ENCODE data around the gene ZNF212. TPM values are rescaled to one million over a fixed set of nuclear protein-coding genes. Genes with fewer than 3 reads are reported as not detected.
A peak's percentile ranks its signal among the peaks of the same experiment; 100 is the strongest.

ZNF212 gene
- total RNA-seq, 6 experiments from 2014 or later, result 2.6 to 5.9 (median 4.7) TPM

- no peak for TF ChIP-seq POLR2A (IDR thresholded peaks at IDR 0.05)
- no peak for TF ChIP-seq CTCF (IDR thresholded peaks at IDR 0.05)
- intact Hi-C loops (cut with DNase I), result no loop called here
- H3K4me1 ChIP-seq, result peaks cover 0 to 13% (median 4%) of the 10 kb centered on the region in 4 donors
- H3K27ac ChIP-seq, result no peak overlapping the region
- DNase-seq, result no peak
- no peak overlapping the region for H3K4me3 ChIP-seq
- 100% methylated on average over 4 of the region's 6 CpGs for WGBS (ENCODE audit: insufficient coverage, low coverage, low lambda C conversion rate, missing lambda C conversion rate)
- H3K27me3 ChIP-seq, result no peaks in the 10 kb centered on the region
- ATAC-seq, result no peak
- H3K9me3 ChIP-seq, result no peaks in the 10 kb centered on the region
- peaks cover 0 to 60% (median 18%) of the 10 kb centered on the region in 4 donors for H3K36me3 ChIP-seq
Measured at GRCh38 chr7:149199234-149199995, 40.0 kb upstream of the ZNF212 start.

- Histone ChIP-seq H3K9me3 (no peaks in the 10 kb centered on the region), H3K36me3 (peaks cover 0 to 83% (median 27%) of the 10 kb centered on the region in 4 donors), H3K4me1 (no peaks in the 10 kb centered on the region), H3K27ac (no peak overlapping the region), H3K4me3 (no peak overlapping the region), H3K27me3 (no peaks in the 10 kb centered on the region)
- TF ChIP-seq POLR2A (IDR thresholded peaks at IDR 0.05) (no peak), CTCF (IDR thresholded peaks at IDR 0.05) (no peak)
- ATAC-seq (no peak), DNase-seq (no peak)
- 89% methylated on average over 5 of the region's 6 CpGs for WGBS (ENCODE audit: insufficient coverage, low coverage, low lambda C conversion rate, missing lambda C conversion rate)
- intact Hi-C loops (cut with DNase I), result no loop called here
Measured at GRCh38 chr7:149202831-149203231, 36.6 kb upstream of the ZNF212 start.

DNA sequence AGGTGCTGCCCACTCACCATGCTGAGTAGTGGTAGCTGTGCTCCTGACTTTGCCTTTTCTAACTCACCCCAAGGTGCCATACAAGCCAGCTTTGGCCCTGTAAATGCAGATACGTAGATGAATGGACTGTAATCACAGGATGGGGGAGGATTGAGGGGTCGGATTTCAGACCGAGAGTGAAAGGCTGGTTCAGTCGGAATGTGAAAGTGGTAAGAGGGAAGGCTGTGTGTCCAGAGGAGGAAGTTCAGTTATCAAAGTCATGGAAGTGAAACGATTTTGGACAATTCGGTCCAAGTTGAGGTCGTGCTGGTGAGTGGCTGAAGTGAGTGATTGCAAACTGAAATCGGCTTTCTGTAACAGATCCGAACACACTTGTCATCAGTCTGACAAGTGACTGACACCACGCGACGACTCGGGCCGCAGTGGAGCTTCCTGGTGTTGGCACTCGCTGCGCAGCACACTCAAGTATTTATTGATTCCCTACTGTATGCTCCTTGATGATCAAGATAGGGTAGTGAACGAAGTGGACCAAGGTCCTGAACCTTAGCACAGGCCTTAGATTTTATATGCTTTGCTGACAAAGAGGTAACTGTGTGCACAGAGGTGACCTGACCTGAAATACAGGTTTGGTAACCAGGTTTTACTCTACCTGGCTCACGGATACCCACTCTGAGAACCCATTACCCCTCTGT, 33.6 kb upstream of the ZNF212 start:
- WGBS (ENCODE audit: insufficient coverage, low coverage, low lambda C conversion rate, missing lambda C conversion rate), result 59% methylated on average over 12 of the region's 18 CpGs
- Histone ChIP-seq H3K27me3 (no peaks in the 10 kb centered on the region), H3K4me1 (no peaks in the 10 kb centered on the region), H3K27ac (no peak overlapping the region), H3K36me3 (peaks cover 0 to 81% (median 23%) of the 10 kb centered on the region in 4 donors), H3K4me3 (no peak overlapping the region), H3K9me3 (no peaks in the 10 kb centered on the region)
- no peak for DNase-seq
- TF ChIP-seq CTCF (IDR thresholded peaks at IDR 0.05) (no peak), POLR2A (IDR thresholded peaks at IDR 0.05) (no peak)
- peak in 1 of 4 donors; percentile 29 for ATAC-seq
- intact Hi-C loops (cut with DNase I), result no loop called here

DNA sequence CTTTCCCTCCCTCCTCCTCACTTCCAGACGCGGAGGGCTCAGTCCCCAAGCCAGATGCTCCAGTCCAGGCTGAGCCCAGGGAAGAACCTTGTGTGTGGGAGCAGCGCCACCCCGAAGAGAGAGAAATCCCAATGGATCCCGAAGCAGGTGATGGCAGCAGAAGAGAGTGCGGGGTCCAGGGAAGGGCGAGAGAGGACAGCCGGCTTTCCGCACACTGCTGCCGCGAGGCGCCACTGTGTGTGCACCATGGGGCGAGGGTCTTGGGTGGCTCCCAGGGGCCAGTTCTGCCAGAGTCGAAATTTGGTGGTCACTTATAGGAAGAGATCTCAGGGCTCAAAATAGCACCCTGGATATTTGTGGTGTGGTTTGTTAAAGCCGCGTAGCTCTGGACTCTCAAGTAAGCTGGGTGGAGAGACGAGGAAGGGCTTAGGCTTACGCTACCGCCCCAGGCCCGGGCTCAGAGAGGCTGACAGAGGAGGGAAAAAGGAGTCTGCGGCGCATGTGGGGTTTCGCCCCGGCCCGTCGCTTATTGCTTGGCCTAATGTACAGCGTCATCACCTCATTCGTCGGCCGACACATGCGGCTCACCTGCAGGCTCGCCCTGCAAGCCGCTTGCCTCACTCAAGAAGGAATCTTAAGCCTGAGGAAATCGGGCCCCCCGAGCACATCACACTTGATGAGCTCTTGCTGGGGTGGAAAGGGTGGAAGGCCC, 32.0 kb upstream of the ZNF212 start:
- intact Hi-C loops (cut with DNase I), result no loop called here

More for the DNA sequence above, 32.0 kb upstream of the ZNF212 start:
- peak in 1 of 3 donors; percentile 27 for DNase-seq
- no peaks in the 10 kb centered on the region for H3K4me1 ChIP-seq
- no peaks in the 10 kb centered on the region for H3K27me3 ChIP-seq
- ATAC-seq, result no peak
- 88% methylated on average over 22 of the region's 35 CpGs for WGBS (ENCODE audit: insufficient coverage, low coverage, low lambda C conversion rate, missing lambda C conversion rate)
- H3K36me3 ChIP-seq, result peaks cover 0 to 82% (median 32%) of the 10 kb centered on the region in 4 donors
- H3K27ac ChIP-seq, result no peak overlapping the region
- H3K4me3 ChIP-seq, result no peak overlapping the region
- TF ChIP-seq CTCF (IDR thresholded peaks at IDR 0.05) (no peak), POLR2A (IDR thresholded peaks at IDR 0.05) (no peak)
- no peaks in the 10 kb centered on the region for H3K9me3 ChIP-seq

Measured in right lobe of liver (tissue), 6 donors.